Stomach (tissue), 9 donors: ENCODE results near the gene ZNF92. TPM values are rescaled to one million over a fixed set of nuclear protein-coding genes. Genes with fewer than 3 reads are reported as not detected.
"Not testable (repeated sequence)": the region's sequence is repeated elsewhere in the genome, so short reads cannot be mapped to it uniquely, and the experiment has no call there.

ENCODE experiments used
- DNase-seq, 2 donors: peaks; one replicate each; pipeline versions ENCODE4 v3.0.0 to v3.0.0-alpha.2; 2013 to 2019
- H3K27ac ChIP-seq, 5 donors: fragments of 200-600 bp in 4 of 5; sonication (generic) in 4 of 5; one replicate each; pipeline ENCODE4 v1.5.1; 2013 to 2019; ENCODE audit warnings: mild to moderate bottlenecking in 1 of 5, moderate library complexity in 1 of 5
- H3K27me3 ChIP-seq, 3 donors: fragments of 200-600 bp; sonication (generic); one replicate each; pipeline ENCODE4 v1.5.1; 2017 to 2019; ENCODE audit warnings: mixed run types in 1 of 3
- H3K36me3 ChIP-seq, 4 donors: fragments of 200-600 bp; sonication (generic); 1 replicate in 3 of 4; 2 replicates in 1 of 4; pipeline ENCODE4 v1.5.1; 2016 to 2019
- H3K4me1 ChIP-seq, 4 donors: fragments of 200-600 bp; sonication (generic); one replicate each; pipeline ENCODE4 v1.5.1; 2016 to 2019
- H3K4me3 ChIP-seq, 4 donors: fragments of 200-600 bp; sonication (generic) in 3 of 4; one replicate each; pipeline ENCODE4 v1.5.1; 2016 to 2019; ENCODE audit warnings: mild to moderate bottlenecking in 1 of 4
- H3K9me3 ChIP-seq, 4 donors: fragments of 200-600 bp; sonication (generic); one replicate each; pipeline ENCODE4 v1.5.1; 2016 to 2019
- CTCF ChIP-seq, 7 experiments: fragments of 450-650 bp in 4 of 7; fragments of 200-600 bp in 3 of 7; sonication (generic) in 3 of 7; IDR thresholded peaks; one replicate each; pipeline ENCODE4 v1.5.1; 2016 to 2019; ENCODE audit warnings: antibody characterized with exemption in 7 of 7, control low read depth in 2 of 7, mild to moderate bottlenecking in 1 of 7
- EP300 ChIP-seq: sonication (generic); formaldehyde crosslinking; IDR thresholded peaks from one replicate; pipeline ENCODE4 v1.6.1; 2017; ENCODE audit warnings: antibody characterized with exemption
- POLR2A ChIP-seq, 4 donors: fragments of 450-650 bp; IDR thresholded peaks; one replicate each; pipeline ENCODE4 v1.6.1; 2016; ENCODE audit warnings: antibody characterized with exemption in 4 of 4, control low read depth in 2 of 4, mild to moderate bottlenecking in 1 of 4, moderate library complexity in 1 of 4
- POLR2AphosphoS5 ChIP-seq, 3 donors: sonication (generic); formaldehyde crosslinking; IDR thresholded peaks; one replicate each; pipeline ENCODE4 v1.6.1; 2016; ENCODE audit warnings: antibody characterized with exemption in 3 of 3
- WGBS, 5 donors: extraction: QIAGEN DNeasy Blood & Tissue Kit in 3 of 5; methylation state at CpG; one replicate each; pipeline versions ENCODE4 v1.1.5 to v1.1.7; 2013 to 2018; 5-methylcytosine and 5-hydroxymethylcytosine counted together
- intact Hi-C: fragments of 100-400 bp; cut with DNase I; formaldehyde crosslinking; loops from one replicate; pipeline ENCODE4 v1.15.1; 2023; ENCODE audit warnings: low total_unique reads
- polyA plus RNA-seq, 3 donors: library from polyadenylated mRNA; stranded (reverse); fragments of 200-250 nt; gene quantifications; one replicate each; pipeline ENCODE4 v1.2.3, GENCODE V29; 2013
- total RNA-seq, 5 donors: library from RNA; depleted of rRNA; stranded (reverse); fragments of >200 nt; gene quantifications; one replicate each; pipeline versions ENCODE4 v1.1.0 to v1.2.3, GENCODE V29; 2014 to 2016
- donor health status: healthy with polysubstance abuse.
- donor health status: Bipolar disorder and iron deficiency.
- donor health status: healthy.

Gene ZNF92
- total and polyA plus RNA-seq, 8 donors, result 1.2 to 19.2 (median 4.8) TPM

DNA sequence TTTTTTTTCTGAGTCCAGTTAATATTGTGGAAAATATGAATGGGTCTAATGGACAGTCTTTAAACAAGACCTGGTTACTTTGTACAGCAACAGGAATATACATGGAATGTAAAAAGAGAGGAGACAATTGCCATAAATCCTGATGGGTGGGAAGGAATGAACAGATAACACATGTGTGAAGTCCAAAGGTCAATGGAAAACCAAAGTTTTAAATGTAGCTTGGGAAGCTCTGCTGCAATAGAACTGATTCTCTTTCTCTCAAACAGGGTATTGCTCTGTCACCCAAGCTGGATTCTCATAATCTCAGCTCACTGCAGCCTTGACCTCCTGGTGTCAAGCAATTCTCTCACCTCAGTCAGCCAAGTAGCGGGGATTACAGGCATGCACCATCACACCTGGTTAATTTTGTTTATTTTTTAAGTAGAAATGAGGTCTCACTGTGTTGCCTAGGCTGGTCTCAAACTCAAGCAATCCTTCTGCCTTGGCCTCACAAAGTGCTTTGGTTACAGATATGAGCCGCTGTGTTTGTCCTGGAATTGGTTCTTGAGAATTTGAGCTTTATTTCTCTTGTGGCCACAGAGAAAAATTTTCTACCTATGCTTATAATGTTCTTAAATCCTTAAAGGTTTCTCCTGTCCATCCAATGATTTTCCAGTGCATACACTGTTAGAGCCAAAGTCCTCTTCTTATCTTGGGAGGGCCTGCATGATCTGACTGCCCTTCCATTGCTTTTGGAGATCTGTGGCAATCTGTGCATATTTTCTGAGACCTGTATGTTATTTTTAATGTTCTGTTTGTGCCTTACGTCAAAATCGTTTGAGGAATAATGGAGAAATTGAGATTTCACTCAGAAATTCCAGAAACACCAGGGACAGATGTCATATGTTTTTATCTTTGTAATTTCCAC, 30.7 kb upstream of the ZNF92 start:
- TF ChIP-seq CTCF (IDR thresholded peaks at IDR 0.05), result no peak
- no peak for TF ChIP-seq POLR2A (IDR thresholded peaks at IDR 0.05)
- TF ChIP-seq POLR2AphosphoS5 (IDR thresholded peaks at IDR 0.05), result no peak
- Histone ChIP-seq H3K27ac (no peak overlapping the region), H3K36me3 (no peaks in the 10 kb centered on the region), H3K9me3 (no peaks in the 10 kb centered on the region), H3K4me1 (no peaks in the 10 kb centered on the region), H3K27me3 (no peaks in the 10 kb centered on the region), H3K4me3 (no peak overlapping the region)
- DNase-seq, result no peak
- intact Hi-C loops, result no loop called here
- WGBS, 5 donors, result 77 to 85% (median 81%) methylated on average over 4 of the region's 4 CpGs

- DNase-seq, H3K36me3 ChIP-seq, H3K4me1 ChIP-seq, H3K27ac ChIP-seq, intact Hi-C loops, H3K27me3 ChIP-seq, H3K4me3 ChIP-seq, H3K9me3 ChIP-seq: not testable (repeated sequence)
- WGBS, 5 donors, result 91 to 98% (median 91%) methylated on average over 4 of the region's 4 CpGs
Observed at GRCh38 chr7:65344541-65344940, 29.1 kb upstream of the ZNF92 start.

- no peaks in the 10 kb centered on the region for H3K36me3 ChIP-seq
- DNase-seq, result no peak
- H3K27me3 ChIP-seq, result no peaks in the 10 kb centered on the region
- H3K9me3 ChIP-seq, result no peaks in the 10 kb centered on the region
- H3K4me3 ChIP-seq, result no peak overlapping the region
- TF ChIP-seq CTCF (IDR thresholded peaks at IDR 0.05), result no peak
- TF ChIP-seq POLR2A (IDR thresholded peaks at IDR 0.05), result no peak
- no peak for TF ChIP-seq EP300
- TF ChIP-seq POLR2AphosphoS5 (IDR thresholded peaks at IDR 0.05), result no peak
- no peaks in the 10 kb centered on the region for H3K4me1 ChIP-seq
- 80 to 93% (median 89%) methylated on average over 4 of the region's 4 CpGs for WGBS, 5 donors
- no peak overlapping the region for H3K27ac ChIP-seq
- intact Hi-C loops, result no loop called here
Observed at GRCh38 chr7:65354263-65354662, 19.4 kb upstream of the ZNF92 start.

DNA sequence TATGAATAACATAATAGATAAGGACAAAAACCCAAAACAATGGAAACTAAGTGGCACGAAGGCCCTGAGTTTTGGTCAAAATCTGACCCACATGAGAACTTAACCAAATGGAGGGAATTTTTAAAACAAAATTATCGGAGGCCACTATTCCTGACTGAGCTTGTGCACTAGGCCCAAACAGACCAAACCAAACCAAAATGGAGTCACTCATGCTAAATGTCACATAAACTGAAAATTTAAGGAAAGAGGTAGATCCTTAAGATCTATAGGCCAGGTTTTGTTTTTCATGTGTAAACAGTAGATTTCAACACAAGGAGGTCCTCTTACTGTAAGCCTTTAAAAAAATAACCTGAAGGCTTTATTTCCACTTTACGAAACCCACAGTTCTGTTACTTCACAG, 3.8 kb upstream of the ZNF92 start:
- Histone ChIP-seq H3K4me3 (no peak overlapping the region), H3K36me3 (no peaks in the 10 kb centered on the region), H3K9me3 (no peaks in the 10 kb centered on the region), H3K27me3 (no peaks in the 10 kb centered on the region), H3K27ac (no peak overlapping the region), H3K4me1 (peaks cover 6 to 19% (median 9%) of the 10 kb centered on the region in 4 donors)
- TF ChIP-seq EP300 (no peak), POLR2A (IDR thresholded peaks at IDR 0.05) (no peak), POLR2AphosphoS5 (IDR thresholded peaks at IDR 0.05) (no peak), CTCF (IDR thresholded peaks at IDR 0.05) (no peak)
- no peak for DNase-seq
- WGBS, 5 donors, result 96 to 99% (median 97%) methylated on average over 3 of the region's 3 CpGs
- intact Hi-C loops, result no loop called here

- Histone ChIP-seq H3K4me3 (no peak overlapping the region), H3K27ac (no peak overlapping the region), H3K4me1 (peaks cover 12 to 35% (median 21%) of the 10 kb centered on the region in 4 donors), H3K27me3 (no peaks in the 10 kb centered on the region), H3K36me3 (peaks cover 0 to 2% (median 0%) of the 10 kb centered on the region in 4 donors), H3K9me3 (no peaks in the 10 kb centered on the region)
- peak; percentile 52 to 53 for DNase-seq
- 27 to 58% (median 41%) methylated on average over 5 of the region's 5 CpGs for WGBS, 5 donors
- intact Hi-C loops, result no loop called here
- TF ChIP-seq POLR2AphosphoS5 (IDR thresholded peaks at IDR 0.05) (no peak), EP300 (no peak), POLR2A (IDR thresholded peaks at IDR 0.05) (no peak), CTCF (IDR thresholded peaks at IDR 0.05) (no peak)
Observed at GRCh38 chr7:65371468-65371867, 2.2 kb upstream of the ZNF92 start.
